Measurements from ENCODE around the gene UGT1A3. TPM values are rescaled to one million over a fixed set of nuclear protein-coding genes. Genes with fewer than 3 reads are reported as not detected.
A peak's percentile ranks its signal among the peaks of the same experiment; 100 is the strongest.
"Not testable (repeated sequence)": the region's sequence is repeated elsewhere in the genome, so short reads cannot be mapped to it uniquely, and the experiment has no call there.

The UGT1A3 gene
- total and polyA plus RNA-seq, 8 donors = not detected

- ATAC-seq (peak in 1 of 4 donors; percentile 12), FAIRE-seq (no peak), DNase-seq (no peak)
- no peaks in the 10 kb centered on the region for H3K36me3 ChIP-seq
- peaks cover 0 to 8% (median 4%) of the 10 kb centered on the region in 3 donors for H3K4me1 ChIP-seq
- no peaks in the 10 kb centered on the region for H3K9me3 ChIP-seq
- no peak overlapping the region for H3K27ac ChIP-seq
- 92% methylated on average over 8 of the region's 8 CpGs for WGBS, 2 donors
- intact Hi-C loops (cut with DNase I) = no loop called here
- H3K4me3 ChIP-seq = no peak overlapping the region
- H3K27me3 ChIP-seq = no peaks in the 10 kb centered on the region
- no peak for TF ChIP-seq CTCF (IDR thresholded peaks at IDR 0.05)
Measured at GRCh38 chr2:233699424-233700027, 29.3 kb upstream of the UGT1A3 start.

- 4 to 11% methylated on average over 1 of the region's 1 CpG for WGBS, 2 donors
- no peak overlapping the region for H3K4me3 ChIP-seq
- H3K36me3 ChIP-seq = no peaks in the 10 kb centered on the region
- no peak overlapping the region for H3K27ac ChIP-seq
- H3K9me3 ChIP-seq = no peaks in the 10 kb centered on the region
- no peaks in the 10 kb centered on the region for H3K27me3 ChIP-seq
- peak; percentile 91 to 99 (median 94) for ATAC-seq
- DNase-seq = peak in 2 of 6 donors; percentile 34 to 42
- TF ChIP-seq CTCF (IDR thresholded peaks at IDR 0.05) = no peak
- peaks cover 0 to 8% (median 4%) of the 10 kb centered on the region in 3 donors for H3K4me1 ChIP-seq
- intact Hi-C loops (cut with DNase I) = no loop called here
- peak; percentile 47 for FAIRE-seq
Measured at GRCh38 chr2:233700028-233700635, 28.7 kb upstream of the UGT1A3 start.

- DNase-seq; H3K4me3 ChIP-seq; H3K9me3 ChIP-seq; intact Hi-C loops (cut with DNase I); H3K27ac ChIP-seq; H3K27me3 ChIP-seq; ATAC-seq; FAIRE-seq; H3K36me3 ChIP-seq: not testable (repeated sequence)
- peaks cover 3 to 11% (median 4%) of the 10 kb centered on the region in 3 donors for H3K4me1 ChIP-seq
- 84 to 93% methylated on average over 5 of the region's 5 CpGs for WGBS, 2 donors
Measured at GRCh38 chr2:233700842-233701241, 28.0 kb upstream of the UGT1A3 start.

GRCh38 chr2:233702238-233702637, 26.6 kb upstream of the UGT1A3 start:
- H3K4me3 ChIP-seq = no peak overlapping the region
- TF ChIP-seq CTCF (IDR thresholded peaks at IDR 0.05) = no peak
- DNase-seq = no peak
- WGBS, 2 donors = 45 to 47% methylated on average over 3 of the region's 3 CpGs
- no peak for ATAC-seq
- H3K27ac ChIP-seq = no peak overlapping the region
- H3K9me3 ChIP-seq = no peaks in the 10 kb centered on the region
- no peaks in the 10 kb centered on the region for H3K27me3 ChIP-seq
- no peak for FAIRE-seq
- intact Hi-C loops (cut with DNase I) = no loop called here
- no peaks in the 10 kb centered on the region for H3K36me3 ChIP-seq
- H3K4me1 ChIP-seq = peaks cover 4 to 16% (median 6%) of the 10 kb centered on the region in 3 donors

- intact Hi-C loops (cut with DNase I) = no loop called here
- no peak for TF ChIP-seq CTCF (IDR thresholded peaks at IDR 0.05)
- no peak overlapping the region for H3K4me3 ChIP-seq
- H3K27me3 ChIP-seq = no peaks in the 10 kb centered on the region
- no peaks in the 10 kb centered on the region for H3K36me3 ChIP-seq
- FAIRE-seq = no peak
- H3K9me3 ChIP-seq = no peaks in the 10 kb centered on the region
- peaks cover 0 to 9% (median 6%) of the 10 kb centered on the region in 3 donors for H3K4me1 ChIP-seq
- ATAC-seq = peak; percentile 95 to 100 (median 98)
- H3K27ac ChIP-seq = peak overlapping the region in 1 of 4 donors; percentile 9
- WGBS, 2 donors = 30 to 33% methylated on average over 4 of the region's 4 CpGs
- peak; percentile 64 to 88 (median 76) for DNase-seq
Measured at GRCh38 chr2:233705911-233706506, 22.8 kb upstream of the UGT1A3 start.

Measured in pancreas (tissue), 10 donors.